Measurements from ENCODE around the gene USP34. TPM values are rescaled to one million over a fixed set of nuclear protein-coding genes. Genes with fewer than 3 reads are reported as not detected.

USP34 gene, protein sequence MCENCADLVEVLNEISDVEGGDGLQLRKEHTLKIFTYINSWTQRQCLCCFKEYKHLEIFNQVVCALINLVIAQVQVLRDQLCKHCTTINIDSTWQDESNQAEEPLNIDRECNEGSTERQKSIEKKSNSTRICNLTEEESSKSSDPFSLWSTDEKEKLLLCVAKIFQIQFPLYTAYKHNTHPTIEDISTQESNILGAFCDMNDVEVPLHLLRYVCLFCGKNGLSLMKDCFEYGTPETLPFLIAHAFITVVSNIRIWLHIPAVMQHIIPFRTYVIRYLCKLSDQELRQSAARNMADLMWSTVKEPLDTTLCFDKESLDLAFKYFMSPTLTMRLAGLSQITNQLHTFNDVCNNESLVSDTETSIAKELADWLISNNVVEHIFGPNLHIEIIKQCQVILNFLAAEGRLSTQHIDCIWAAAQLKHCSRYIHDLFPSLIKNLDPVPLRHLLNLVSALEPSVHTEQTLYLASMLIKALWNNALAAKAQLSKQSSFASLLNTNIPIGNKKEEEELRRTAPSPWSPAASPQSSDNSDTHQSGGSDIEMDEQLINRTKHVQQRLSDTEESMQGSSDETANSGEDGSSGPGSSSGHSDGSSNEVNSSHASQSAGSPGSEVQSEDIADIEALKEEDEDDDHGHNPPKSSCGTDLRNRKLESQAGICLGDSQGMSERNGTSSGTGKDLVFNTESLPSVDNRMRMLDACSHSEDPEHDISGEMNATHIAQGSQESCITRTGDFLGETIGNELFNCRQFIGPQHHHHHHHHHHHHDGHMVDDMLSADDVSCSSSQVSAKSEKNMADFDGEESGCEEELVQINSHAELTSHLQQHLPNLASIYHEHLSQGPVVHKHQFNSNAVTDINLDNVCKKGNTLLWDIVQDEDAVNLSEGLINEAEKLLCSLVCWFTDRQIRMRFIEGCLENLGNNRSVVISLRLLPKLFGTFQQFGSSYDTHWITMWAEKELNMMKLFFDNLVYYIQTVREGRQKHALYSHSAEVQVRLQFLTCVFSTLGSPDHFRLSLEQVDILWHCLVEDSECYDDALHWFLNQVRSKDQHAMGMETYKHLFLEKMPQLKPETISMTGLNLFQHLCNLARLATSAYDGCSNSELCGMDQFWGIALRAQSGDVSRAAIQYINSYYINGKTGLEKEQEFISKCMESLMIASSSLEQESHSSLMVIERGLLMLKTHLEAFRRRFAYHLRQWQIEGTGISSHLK (N-terminal part only)
- total RNA-seq (2012; rRNA removed), result 62.7 and 82.9 TPM in 2 replicates

DNA sequence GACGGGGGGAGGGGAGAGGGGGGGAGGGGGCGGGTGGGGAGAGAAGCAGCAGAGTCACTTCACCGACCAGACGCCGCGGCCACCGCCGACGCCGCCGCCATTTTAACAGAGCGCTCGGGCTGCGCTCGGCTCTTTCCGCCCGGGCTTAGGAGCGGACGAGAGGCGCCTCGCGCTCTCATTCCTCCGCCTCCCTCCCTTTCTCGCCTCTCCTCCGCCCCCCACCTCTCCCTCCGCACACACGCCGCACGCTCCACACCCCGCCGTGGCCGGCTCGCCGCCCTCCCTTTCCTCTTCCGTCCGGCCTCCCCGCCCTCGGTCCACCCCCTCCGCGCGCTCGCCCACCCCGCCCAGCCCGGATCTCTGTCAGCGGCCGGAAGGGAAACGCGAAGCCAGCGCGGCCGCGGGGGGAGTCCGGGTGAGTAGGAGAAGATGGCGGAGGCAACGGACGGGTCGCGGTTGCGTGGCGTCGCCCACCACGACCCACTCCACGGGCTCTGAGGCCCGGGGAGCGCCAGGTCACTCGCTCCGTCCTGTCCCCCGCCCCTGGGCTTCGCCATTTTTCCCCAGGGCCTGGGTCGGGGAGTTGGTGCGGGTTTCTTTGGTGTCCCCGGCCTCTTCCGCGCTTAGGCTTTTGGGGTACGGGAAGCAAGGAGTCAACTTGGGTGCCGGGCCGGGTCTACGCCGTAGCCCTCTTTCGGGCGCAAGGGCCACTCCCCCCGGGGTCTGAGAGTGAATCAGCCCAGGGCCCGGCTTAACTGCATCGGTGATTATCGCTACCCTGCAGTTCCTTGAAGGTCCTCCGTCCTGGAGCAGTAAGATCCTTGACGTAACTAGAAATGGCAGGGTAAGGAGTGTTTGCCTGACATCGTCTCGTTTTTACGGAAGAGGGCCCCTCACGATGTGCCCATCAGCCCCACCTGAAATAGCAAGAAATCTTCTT is at the start of gene USP34:
TSS of gene USP34 (minus strand) at position 123 of the 940 bp plus-strand sequence. CDS start 395 bp downstream, outside the sequence.
- Histone ChIP-seq H3K36me3 (ENCODE audit: insufficient read depth, low read length) (peaks cover 9% of the 10 kb centered on the region), H3K27me3 (ENCODE audit: control insufficient read depth, insufficient read depth, low read length) (no peaks in the 10 kb centered on the region), H3K4me3 (ENCODE audit: low read length) (peak within 1 kb of the TSS; percentile 75), H3K4me1 (ENCODE audit: control insufficient read depth, insufficient read depth, low read length) (peaks cover 15% of the 10 kb centered on the region), H3K4me2 (ENCODE audit: low read length) (peak within 1 kb of the TSS; percentile 85), H3K9ac (ENCODE audit: low read depth, low read length) (peak within 1 kb of the TSS; percentile 98), H3K9me3 (replicated peaks; ENCODE audit: low read length) (no peaks in the 10 kb centered on the region)

DNA sequence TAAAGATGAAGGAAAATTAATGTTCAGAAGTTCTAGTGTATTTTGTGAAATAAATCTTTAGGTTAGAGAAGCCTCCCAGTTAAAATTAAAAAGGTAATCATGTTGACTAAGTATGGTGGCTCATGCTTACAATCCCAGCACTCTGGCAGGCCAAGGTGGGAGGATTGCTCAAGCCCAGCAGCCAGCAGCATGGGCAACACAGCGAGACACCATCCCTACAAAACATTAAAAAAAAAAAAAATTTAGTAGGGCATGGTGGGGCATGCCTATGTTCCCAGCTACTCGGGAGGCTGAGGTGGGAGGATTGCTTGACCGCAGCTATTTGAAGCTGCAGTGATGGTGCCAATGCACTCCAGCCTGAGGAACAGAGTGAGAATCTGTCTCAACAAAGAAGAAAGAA is 49.4 kb upstream of the USP34 start:
- no peaks in the 10 kb centered on the region for H3K27me3 ChIP-seq (ENCODE audit: control insufficient read depth, insufficient read depth, low read length)
- no peak overlapping the region for H3K4me2 ChIP-seq (ENCODE audit: low read length)
- H3K4me1 ChIP-seq (ENCODE audit: control insufficient read depth, insufficient read depth, low read length), result no peaks in the 10 kb centered on the region
- peaks cover 60% of the 10 kb centered on the region for H3K36me3 ChIP-seq (ENCODE audit: insufficient read depth, low read length)
- H3K9me3 ChIP-seq (replicated peaks; ENCODE audit: low read length), result no peaks in the 10 kb centered on the region
- no peak overlapping the region for H3K9ac ChIP-seq (ENCODE audit: low read depth, low read length)
- H3K4me3 ChIP-seq (ENCODE audit: low read length), result no peak overlapping the region

DNA sequence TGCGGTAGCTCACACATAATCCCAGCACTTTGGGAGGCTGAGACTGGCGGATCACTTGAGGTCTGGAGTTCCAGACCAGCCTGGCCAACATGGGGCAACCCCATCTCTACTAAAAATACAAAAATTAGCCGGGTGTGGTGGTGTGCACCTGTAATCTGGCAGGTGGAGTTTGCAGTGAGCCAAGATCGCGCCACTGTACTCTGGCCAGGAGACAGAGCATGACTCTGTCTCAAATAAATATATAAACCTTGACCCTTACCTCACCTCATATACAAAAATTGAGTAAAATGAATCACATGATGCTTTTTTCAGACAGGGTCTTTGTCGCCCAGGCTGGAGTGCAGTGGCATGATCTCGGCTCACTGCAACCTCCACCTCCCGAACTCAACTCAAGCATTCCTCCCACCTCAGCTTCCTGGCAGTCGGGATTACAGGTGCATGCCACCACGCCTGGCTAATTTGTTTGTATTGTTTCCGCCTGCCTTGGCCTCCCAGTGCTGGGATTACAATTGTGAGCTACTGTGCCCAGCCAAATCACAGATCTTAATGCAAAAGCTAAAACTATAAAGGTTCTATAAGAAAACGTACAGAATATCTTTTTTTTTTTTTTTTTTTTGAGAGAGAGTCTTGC is 42.0 kb upstream of the USP34 start:
- no peaks in the 10 kb centered on the region for H3K4me1 ChIP-seq (ENCODE audit: control insufficient read depth, insufficient read depth, low read length)
- H3K36me3 ChIP-seq (ENCODE audit: insufficient read depth, low read length), result peaks cover 75% of the 10 kb centered on the region
- H3K27me3 ChIP-seq (ENCODE audit: control insufficient read depth, insufficient read depth, low read length), result no peaks in the 10 kb centered on the region
- no peak overlapping the region for H3K4me3 ChIP-seq (ENCODE audit: low read length)
- H3K9ac ChIP-seq (ENCODE audit: low read depth, low read length), result no peak overlapping the region
- no peak overlapping the region for H3K4me2 ChIP-seq (ENCODE audit: low read length)
- no peaks in the 10 kb centered on the region for H3K9me3 ChIP-seq (replicated peaks; ENCODE audit: low read length)

DNA sequence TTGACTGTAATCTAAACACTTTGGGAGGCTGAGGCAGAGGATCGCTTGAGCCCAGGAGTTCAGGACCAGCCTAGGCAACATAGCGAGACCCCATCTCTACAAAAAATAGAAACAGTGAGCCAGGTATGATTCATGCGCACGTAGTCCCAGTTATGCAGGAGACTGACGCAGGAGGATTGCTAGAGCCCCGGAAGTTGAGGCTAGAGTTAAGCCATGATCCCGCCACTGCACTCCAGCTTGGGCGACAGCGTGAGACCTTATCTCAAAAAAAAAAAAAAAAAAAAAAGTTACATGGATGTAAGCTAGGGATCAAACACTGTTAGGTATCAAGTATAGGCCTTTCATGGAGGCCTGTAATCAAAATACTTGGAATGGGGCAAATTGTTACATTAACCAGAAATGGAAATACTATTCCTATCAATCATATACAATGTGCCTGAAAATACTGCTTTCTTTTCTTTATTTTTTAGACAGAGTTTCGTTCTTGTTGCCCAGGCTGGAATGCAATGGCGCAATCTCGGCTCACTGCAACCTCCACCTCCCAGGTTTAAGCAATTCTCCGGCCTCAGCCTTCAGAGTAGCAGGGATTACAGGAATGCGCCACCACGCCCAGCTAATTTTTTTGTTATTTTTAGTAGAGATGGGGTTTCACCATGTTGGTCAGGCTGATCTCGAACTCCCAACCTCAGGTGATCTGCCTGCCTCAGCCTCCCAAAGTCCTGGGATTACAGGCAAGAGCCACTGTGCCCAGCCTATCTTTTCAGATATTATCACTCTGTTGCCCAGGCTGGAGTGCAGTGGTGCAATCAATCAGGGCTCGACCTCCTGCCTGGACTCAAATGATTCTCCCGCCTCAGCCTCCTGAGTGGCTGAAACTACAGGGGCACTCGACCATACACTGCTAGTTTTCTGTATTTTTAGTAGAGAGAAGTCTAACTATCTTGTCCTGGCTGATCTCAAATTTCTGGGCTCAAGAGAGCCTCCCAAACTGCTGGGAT is 40.1 kb upstream of the USP34 start:
- Histone ChIP-seq H3K36me3 (ENCODE audit: insufficient read depth, low read length) (peaks cover 65% of the 10 kb centered on the region), H3K27me3 (ENCODE audit: control insufficient read depth, insufficient read depth, low read length) (no peaks in the 10 kb centered on the region), H3K4me2 (ENCODE audit: low read length) (no peak overlapping the region), H3K4me3 (ENCODE audit: low read length) (no peak overlapping the region), H3K9ac (ENCODE audit: low read depth, low read length) (no peak overlapping the region), H3K9me3 (replicated peaks; ENCODE audit: low read length) (no peaks in the 10 kb centered on the region), H3K4me1 (ENCODE audit: control insufficient read depth, insufficient read depth, low read length) (no peaks in the 10 kb centered on the region)

DNA sequence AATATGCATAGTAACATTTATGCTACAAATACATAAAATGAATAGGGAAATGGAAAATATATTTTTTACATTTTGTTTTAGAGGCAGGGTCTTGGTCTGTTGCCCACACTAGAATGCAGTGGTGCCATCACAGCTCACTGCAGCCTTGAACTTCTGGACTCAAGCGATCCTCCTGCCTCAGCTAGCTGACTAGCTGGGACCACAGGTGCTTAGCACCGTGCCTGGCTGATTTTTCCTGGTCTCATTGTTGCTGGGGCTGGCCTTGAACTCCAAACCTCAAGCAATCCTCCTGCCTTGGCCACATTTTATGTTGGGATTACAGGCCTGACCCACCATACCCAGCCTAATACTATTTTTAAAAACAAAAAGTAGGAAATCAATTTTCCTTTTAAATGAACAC is 34.1 kb upstream of the USP34 start:
- H3K4me3 ChIP-seq (ENCODE audit: low read length), result no peak overlapping the region
- no peak overlapping the region for H3K4me2 ChIP-seq (ENCODE audit: low read length)
- H3K4me1 ChIP-seq (ENCODE audit: control insufficient read depth, insufficient read depth, low read length), result no peaks in the 10 kb centered on the region
- peaks cover 57% of the 10 kb centered on the region for H3K36me3 ChIP-seq (ENCODE audit: insufficient read depth, low read length)
- no peak overlapping the region for H3K9ac ChIP-seq (ENCODE audit: low read depth, low read length)
- H3K27me3 ChIP-seq (ENCODE audit: control insufficient read depth, insufficient read depth, low read length), result no peaks in the 10 kb centered on the region
- no peaks in the 10 kb centered on the region for H3K9me3 ChIP-seq (replicated peaks; ENCODE audit: low read length)

DNA sequence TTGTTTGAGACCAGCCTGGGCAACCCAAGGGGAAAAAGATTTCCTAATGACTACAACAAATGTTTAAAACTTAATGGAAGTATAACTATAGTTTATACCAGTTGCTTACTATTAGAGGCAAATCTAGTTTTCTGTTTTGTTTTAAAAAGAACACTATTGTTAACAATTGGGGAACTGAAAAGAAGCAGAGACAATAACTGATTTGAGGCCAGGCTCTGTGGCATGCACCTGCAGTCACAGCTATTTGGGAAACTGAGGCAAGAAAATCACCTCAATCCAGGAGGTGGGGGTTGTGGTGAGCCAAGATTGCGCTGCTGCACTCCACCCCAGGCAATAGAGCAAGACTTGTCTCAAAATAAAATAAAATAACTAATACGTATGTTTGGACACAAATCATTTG is 28.2 kb upstream of the USP34 start:
- Histone ChIP-seq H3K9ac (ENCODE audit: low read depth, low read length) (no peak overlapping the region), H3K4me1 (ENCODE audit: control insufficient read depth, insufficient read depth, low read length) (no peaks in the 10 kb centered on the region), H3K4me2 (ENCODE audit: low read length) (no peak overlapping the region), H3K4me3 (ENCODE audit: low read length) (no peak overlapping the region), H3K9me3 (replicated peaks; ENCODE audit: low read length) (no peaks in the 10 kb centered on the region), H3K36me3 (ENCODE audit: insufficient read depth, low read length) (peaks cover 74% of the 10 kb centered on the region), H3K27me3 (ENCODE audit: control insufficient read depth, insufficient read depth, low read length) (no peaks in the 10 kb centered on the region)

DNA sequence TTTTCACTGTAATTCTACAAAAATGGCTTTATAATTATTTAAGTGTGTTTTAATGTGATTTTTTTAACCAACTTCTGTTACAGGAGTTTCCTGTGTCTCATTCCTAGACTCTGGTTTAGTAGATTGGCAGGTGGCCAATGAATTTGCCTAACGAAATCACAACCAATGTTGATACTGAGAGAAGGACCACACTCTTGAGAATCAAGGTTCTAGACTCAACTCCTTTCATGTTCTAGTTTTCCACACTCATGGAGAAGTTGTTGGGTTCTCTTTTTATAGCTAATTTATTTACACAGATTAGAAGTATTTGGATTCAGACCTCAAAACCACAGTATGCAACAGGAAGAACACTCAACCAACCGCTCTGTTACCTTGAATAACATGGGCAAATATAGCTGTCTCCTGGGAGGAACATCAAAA is 22.6 kb upstream of the USP34 start:
- Histone ChIP-seq H3K9ac (ENCODE audit: low read depth, low read length) (no peak overlapping the region), H3K9me3 (replicated peaks; ENCODE audit: low read length) (no peaks in the 10 kb centered on the region), H3K36me3 (ENCODE audit: insufficient read depth, low read length) (peaks cover 80% of the 10 kb centered on the region), H3K4me3 (ENCODE audit: low read length) (no peak overlapping the region), H3K4me1 (ENCODE audit: control insufficient read depth, insufficient read depth, low read length) (peaks cover 6% of the 10 kb centered on the region), H3K27me3 (ENCODE audit: control insufficient read depth, insufficient read depth, low read length) (no peaks in the 10 kb centered on the region), H3K4me2 (ENCODE audit: low read length) (no peak overlapping the region)

DNA sequence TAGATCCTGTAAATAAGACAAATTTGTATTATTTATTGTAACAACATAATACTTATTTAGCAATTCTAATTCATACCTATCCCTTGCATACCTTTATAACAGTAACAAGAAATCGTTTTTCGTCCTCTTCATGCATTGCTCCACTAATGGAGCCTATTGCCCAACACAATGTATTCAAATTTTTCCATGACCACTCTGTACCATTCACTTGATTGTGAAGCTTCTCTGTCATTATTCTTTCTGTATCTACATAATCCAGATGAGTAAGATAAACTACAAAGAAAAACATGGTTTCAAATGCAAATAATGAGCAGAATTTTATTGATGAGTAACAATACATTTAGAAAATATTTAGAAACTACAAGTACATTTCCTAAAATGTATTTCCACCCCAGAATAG is 21.6 kb upstream of the USP34 start:
- Histone ChIP-seq H3K27me3 (ENCODE audit: control insufficient read depth, insufficient read depth, low read length) (no peaks in the 10 kb centered on the region), H3K4me1 (ENCODE audit: control insufficient read depth, insufficient read depth, low read length) (peaks cover 6% of the 10 kb centered on the region), H3K9ac (ENCODE audit: low read depth, low read length) (no peak overlapping the region), H3K4me3 (ENCODE audit: low read length) (no peak overlapping the region), H3K4me2 (ENCODE audit: low read length) (no peak overlapping the region), H3K9me3 (replicated peaks; ENCODE audit: low read length) (no peaks in the 10 kb centered on the region), H3K36me3 (ENCODE audit: insufficient read depth, low read length) (peaks cover 80% of the 10 kb centered on the region)

DNA sequence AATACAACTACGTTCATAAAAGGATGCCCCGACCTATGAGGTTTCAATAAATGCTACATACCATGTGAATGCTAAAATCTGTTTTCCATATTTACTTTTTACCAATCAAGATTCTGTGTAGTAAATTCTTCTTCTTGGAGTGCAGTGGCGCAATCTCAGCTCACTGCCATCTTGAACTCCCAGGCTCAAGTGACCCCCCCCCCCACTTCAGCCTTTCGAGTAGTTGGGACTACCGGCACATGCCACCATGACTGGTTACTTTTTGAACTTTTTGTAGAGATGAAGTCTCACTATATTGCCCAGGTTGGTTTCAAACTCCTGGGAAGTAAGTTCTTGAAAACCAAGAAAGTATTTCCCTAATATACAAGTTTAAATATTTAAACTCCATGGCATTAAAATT is 14.4 kb upstream of the USP34 start:
- Histone ChIP-seq H3K4me2 (ENCODE audit: low read length) (no peak overlapping the region), H3K9me3 (replicated peaks; ENCODE audit: low read length) (no peaks in the 10 kb centered on the region), H3K27me3 (ENCODE audit: control insufficient read depth, insufficient read depth, low read length) (no peaks in the 10 kb centered on the region), H3K36me3 (ENCODE audit: insufficient read depth, low read length) (peaks cover 69% of the 10 kb centered on the region), H3K4me1 (ENCODE audit: control insufficient read depth, insufficient read depth, low read length) (no peaks in the 10 kb centered on the region), H3K9ac (ENCODE audit: low read depth, low read length) (no peak overlapping the region), H3K4me3 (ENCODE audit: low read length) (no peak overlapping the region)

All from skeletal muscle satellite cell (primary cell).